Coronary artery (tissue), 2 donors: ENCODE results near the gene GALNTL6.

Experiments used
- DNase-seq: peaks from one replicate; pipeline ENCODE4 v3.0.0-alpha.2; 2017; ENCODE audit warnings: low spot score
- H3K27ac ChIP-seq, 2 donors: fragments of 200-600 bp; sonication (generic); one replicate each; pipeline ENCODE4 v1.5.1; 2016 to 2019
- H3K4me3 ChIP-seq: fragments of 200-600 bp; sonication (generic); 2 replicates; pipeline ENCODE4 v1.5.1; 2016; ENCODE audit warnings: mild to moderate bottlenecking, moderate library complexity
- TF ChIP-seq, protein P1 (sequence below): fragments of 200-600 bp; sonication (generic); IDR thresholded peaks from one replicate; pipeline ENCODE4 v1.5.1; 2019; ENCODE audit warnings: antibody characterized with exemption

GALNTL6 gene

DNA sequence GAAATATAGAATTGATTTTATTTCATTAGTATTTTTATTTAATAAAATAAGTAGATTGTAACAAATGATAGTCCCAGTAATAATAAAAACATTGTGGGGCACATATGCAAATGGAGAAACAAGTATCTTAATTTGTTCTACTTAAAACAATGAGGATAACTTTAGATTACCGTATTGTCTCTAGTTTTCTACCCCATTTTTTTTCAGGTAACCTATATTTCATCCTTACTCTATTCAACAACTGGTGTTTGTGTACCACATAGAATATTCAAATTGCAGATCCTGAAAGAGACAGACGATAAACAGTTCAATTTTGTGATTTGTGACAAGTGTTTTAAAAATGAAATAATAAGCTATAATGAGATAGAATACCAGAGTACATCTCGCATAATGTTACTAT is 671.8 kb downstream of the GALNTL6 start:
- Histone ChIP-seq H3K27ac (no peak overlapping the region), H3K4me3 (no peak overlapping the region)
- TF ChIP-seq, protein P1, sequence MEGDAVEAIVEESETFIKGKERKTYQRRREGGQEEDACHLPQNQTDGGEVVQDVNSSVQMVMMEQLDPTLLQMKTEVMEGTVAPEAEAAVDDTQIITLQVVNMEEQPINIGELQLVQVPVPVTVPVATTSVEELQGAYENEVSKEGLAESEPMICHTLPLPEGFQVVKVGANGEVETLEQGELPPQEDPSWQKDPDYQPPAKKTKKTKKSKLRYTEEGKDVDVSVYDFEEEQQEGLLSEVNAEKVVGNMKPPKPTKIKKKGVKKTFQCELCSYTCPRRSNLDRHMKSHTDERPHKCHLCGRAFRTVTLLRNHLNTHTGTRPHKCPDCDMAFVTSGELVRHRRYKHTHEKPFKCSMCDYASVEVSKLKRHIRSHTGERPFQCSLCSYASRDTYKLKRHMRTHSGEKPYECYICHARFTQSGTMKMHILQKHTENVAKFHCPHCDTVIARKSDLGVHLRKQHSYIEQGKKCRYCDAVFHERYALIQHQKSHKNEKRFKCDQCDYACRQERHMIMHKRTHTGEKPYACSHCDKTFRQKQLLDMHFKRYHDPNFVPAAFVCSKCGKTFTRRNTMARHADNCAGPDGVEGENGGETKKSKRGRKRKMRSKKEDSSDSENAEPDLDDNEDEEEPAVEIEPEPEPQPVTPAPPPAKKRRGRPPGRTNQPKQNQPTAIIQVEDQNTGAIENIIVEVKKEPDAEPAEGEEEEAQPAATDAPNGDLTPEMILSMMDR: no peak
- no peak for DNase-seq

- no peak for DNase-seq
- TF ChIP-seq, protein P1: no peak
- no peak overlapping the region for H3K27ac ChIP-seq
Measured at GRCh38 chr4:172486531-172486930, 673.3 kb downstream of the GALNTL6 start.

DNA sequence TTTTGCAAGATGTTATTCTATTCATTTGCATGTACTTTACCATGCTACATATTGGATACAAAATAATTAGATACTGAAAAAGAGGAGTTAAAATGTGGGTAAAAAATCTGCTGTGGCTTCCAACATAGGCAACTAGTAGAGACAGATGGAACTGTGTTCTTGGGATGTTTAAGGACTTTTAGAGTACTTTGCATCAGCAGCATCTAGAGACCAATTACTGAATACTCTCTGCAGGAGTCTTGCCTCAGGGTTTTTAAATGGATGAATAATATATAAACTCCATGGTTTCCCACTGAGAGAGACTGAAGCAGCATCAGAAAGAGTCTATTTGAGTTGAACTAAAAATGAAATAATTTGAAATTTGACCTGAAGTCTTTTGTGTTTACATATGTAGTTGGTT is 676.7 kb downstream of the GALNTL6 start:
- TF ChIP-seq, protein P1: no peak
- no peak for DNase-seq
- no peak overlapping the region for H3K4me3 ChIP-seq
- H3K27ac ChIP-seq: no peak overlapping the region

More at GRCh38 chr4:172486531-172486930, 673.3 kb downstream of the GALNTL6 start:
- no peak overlapping the region for H3K4me3 ChIP-seq

DNA sequence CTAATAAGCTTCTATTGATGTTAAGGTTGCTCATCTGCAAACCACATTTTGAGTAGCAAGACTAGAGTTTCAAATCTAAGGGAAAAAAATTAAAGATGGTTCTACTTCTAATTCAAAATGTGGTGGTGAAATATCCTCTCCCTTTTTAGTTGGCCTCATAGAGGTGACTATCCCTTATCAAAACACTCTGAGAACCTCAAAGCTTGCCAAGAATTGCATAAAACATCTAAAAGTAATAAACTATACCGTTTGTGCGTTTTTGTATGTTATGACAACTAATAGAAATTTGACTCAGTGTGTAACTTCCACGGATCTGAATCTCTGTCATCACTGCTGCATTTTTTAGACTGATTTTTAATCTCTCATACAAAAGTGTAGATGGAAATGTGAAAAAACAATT is 682.6 kb downstream of the GALNTL6 start:
- no peak overlapping the region for H3K4me3 ChIP-seq
- no peak overlapping the region for H3K27ac ChIP-seq
- no peak for DNase-seq
- TF ChIP-seq, protein P1: no peak

GRCh38 chr4:172497321-172497720 is 684.1 kb downstream of the GALNTL6 start:
- TF ChIP-seq, protein P1: no peak
- Histone ChIP-seq H3K27ac (no peak overlapping the region), H3K4me3 (no peak overlapping the region)
- no peak for DNase-seq

DNA sequence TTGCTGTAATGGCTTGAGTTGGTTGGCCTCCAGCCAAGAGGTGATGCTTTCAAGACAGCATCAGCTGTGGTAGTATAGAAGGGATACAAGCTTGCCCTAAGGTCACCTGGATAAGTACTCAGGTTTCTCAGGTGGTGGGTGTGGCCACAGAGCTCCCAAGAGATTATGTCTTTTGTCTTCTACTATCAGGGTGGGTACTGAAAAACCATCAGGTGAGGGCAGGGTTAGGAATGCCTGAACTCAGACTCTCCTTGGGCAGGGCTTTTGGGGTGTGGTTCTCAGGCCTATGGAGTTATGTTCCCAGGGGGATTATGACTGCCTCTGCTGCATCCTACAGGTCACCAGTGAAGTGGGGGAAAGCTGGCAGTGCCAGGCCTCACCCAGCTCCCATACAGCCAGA is 700.8 kb downstream of the GALNTL6 start:
- no peak for DNase-seq
- H3K4me3 ChIP-seq: no peak overlapping the region
- TF ChIP-seq, protein P1: no peak
- no peak overlapping the region for H3K27ac ChIP-seq

DNA sequence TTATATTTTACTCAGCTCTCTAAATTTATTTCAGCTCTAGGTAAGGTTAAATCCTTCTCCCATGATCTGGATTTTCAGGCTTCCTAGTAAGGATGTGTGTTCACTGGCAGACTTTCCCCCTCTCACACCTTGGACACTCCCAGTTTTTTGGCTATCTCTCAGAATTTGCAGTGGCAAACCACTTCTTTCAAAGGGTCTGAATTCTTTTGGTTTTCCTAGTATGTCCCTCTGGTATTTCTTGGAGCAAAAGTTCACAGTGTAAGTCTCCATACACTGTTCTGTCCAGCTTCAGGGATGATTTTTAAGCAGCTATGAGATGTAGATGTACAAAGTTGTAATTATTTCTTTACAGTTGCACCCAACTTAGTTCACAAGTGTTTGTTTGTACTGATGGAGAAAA is 701.6 kb downstream of the GALNTL6 start:
- TF ChIP-seq, protein P1: no peak
- Histone ChIP-seq H3K27ac (no peak overlapping the region), H3K4me3 (no peak overlapping the region)
- DNase-seq: no peak
